ENCODE results near the gene ALOX15B. TPM values are rescaled to one million over a fixed set of nuclear protein-coding genes. Genes with fewer than 3 reads are reported as not detected.

The ALOX15B gene
- total and polyA plus RNA-seq, 10 of the 15 experiments (the other 5 are each of a cell fraction or from before 2014, with no cell fraction given): 0.01 TPM; not detected in 9

- no peak for FAIRE-seq
- in situ Hi-C loops (cut with MboI): no loop called here
- no peak overlapping the region for H3K9ac ChIP-seq (ENCODE audit: control insufficient read depth, insufficient read depth, low read length)
Measured at GRCh38 chr17:8019166-8019565, 19.7 kb upstream of the ALOX15B start.

More at GRCh38 chr17:8019166-8019565, 19.7 kb upstream of the ALOX15B start:
- H4K20me1 ChIP-seq (ENCODE audit: control insufficient read depth, insufficient read depth): no peaks in the 10 kb centered on the region
- H3K9me3 ChIP-seq (replicated peaks; ENCODE audit: control insufficient read depth, insufficient read depth, low read length): no peaks in the 10 kb centered on the region
- intact Hi-C loops (cut with micrococcal nuclease; ENCODE audit: unreplicated experiment): loop anchor here (5.0 kb wide), 1 partner anchor 38 kb away; no protein-coding TSS in a partner anchor
- no peak; the same call in 2 of the 3 replicates for ATAC-seq
- ChIA-PET POLR2A (interaction anchor here (0.7 to 1.3 kb wide), 4 partner anchors 9 to 201 kb away, joined by 3 to 13 read pairs (median 6); no protein-coding TSS in a partner anchor), RAD21 (ENCODE audit: unreplicated experiment) (interaction anchor here (1.2 to 2.3 kb wide), 5 partner anchors 17 to 38 kb away, joined by 4 to 17 read pairs (median 6); no protein-coding TSS in a partner anchor), SMC1A (ENCODE audit: uncharacterized antibody, unreplicated experiment) (interaction anchor here (0.6 to 4.7 kb wide), 6 partner anchors 17 to 200 kb away, joined by 3 to 32 read pairs (median 4); partner anchors contain the start of gene GUCY2D), CTCF (interaction anchor here (0.7 to 5.5 kb wide), 6 partner anchors 9 to 55 kb away, joined by 3 to 87 read pairs (median 12); partner anchors contain the start of gene ALOX15B)
- no peak overlapping the region for H2AFZ ChIP-seq (ENCODE audit: control insufficient read depth, low read depth, low read length)
- no peak for DNase-seq (ENCODE audit: low read depth, low spot score)
- WGBS (ENCODE audit: insufficient coverage, insufficient replicate concordance, low lambda C conversion rate, missing lambda C conversion rate): 48% methylated on average over 5 of the region's 5 CpGs
- no peaks in the 10 kb centered on the region for H3K36me3 ChIP-seq (ENCODE audit: control insufficient read depth in 2 of 2, insufficient read depth in 2 of 2, low read length in 1 of 2)
- no TSS peak for BruUV-seq (replicated peaks)
- H3K4me2 ChIP-seq (ENCODE audit: control insufficient read depth, insufficient read depth): no peak overlapping the region
- no peak overlapping the region for H3K4me3 ChIP-seq
- H3K27me3 ChIP-seq (replicated peaks in 1 of 2; ENCODE audit: control insufficient read depth in 2 of 2, insufficient read depth in 2 of 2, low read length in 1 of 2): peaks cover 0 to 3% of the 10 kb centered on the region in 2 experiments; a peak in 3 of 4 replicates
- no peak for TF ChIP-seq ZSCAN29 (IDR thresholded peaks at IDR 0.05)
- no peak for TF ChIP-seq SREBF1 (IDR thresholded peaks at IDR 0.05; ENCODE audit: low read length)
- no peak for TF ChIP-seq CUX1 (IDR thresholded peaks at IDR 0.05; ENCODE audit: insufficient replicate concordance, low read depth, low read length)
- TF ChIP-seq CBFB (IDR thresholded peaks at IDR 0.05; ENCODE audit: low read depth): no peak
- no peak for TF ChIP-seq BACH1 (IDR thresholded peaks at IDR 0.05; ENCODE audit: borderline replicate concordance)
- TF ChIP-seq TARDBP (IDR thresholded peaks at IDR 0.05; ENCODE audit: borderline replicate concordance): no peak
- no peak for TF ChIP-seq E4F1 (IDR thresholded peaks at IDR 0.05; ENCODE audit: borderline replicate concordance, partially characterized antibody)
- no peak for TF ChIP-seq ZNF207 (IDR thresholded peaks at IDR 0.05; ENCODE audit: borderline replicate concordance)
- TF ChIP-seq CREM (IDR thresholded peaks at IDR 0.05; ENCODE audit: low read depth): no peak
- TF ChIP-seq DPF2 (IDR thresholded peaks at IDR 0.05): no peak
- TF ChIP-seq ZBED1 (IDR thresholded peaks at IDR 0.05; ENCODE audit: borderline replicate concordance): no peak
- no peak for TF ChIP-seq POLR2AphosphoS2 (IDR thresholded peaks at IDR 0.05; ENCODE audit: low read depth, low read length)
- TF ChIP-seq ATF7 (IDR thresholded peaks at IDR 0.05; ENCODE audit: low read depth): no peak
- no peaks in the 10 kb centered on the region for H3K79me2 ChIP-seq (ENCODE audit: control insufficient read depth, insufficient read depth, low read length)
- no peaks in the 10 kb centered on the region for H3K4me1 ChIP-seq (ENCODE audit: control insufficient read depth, insufficient read depth, low read length)
- H3K27ac ChIP-seq (ENCODE audit: control insufficient read depth, insufficient read depth): no peak overlapping the region
